Measurements from ENCODE around the gene RBP7. TPM values are rescaled to one million over a fixed set of nuclear protein-coding genes. Genes with fewer than 3 reads are reported as not detected.
"Not testable (repeated sequence)": the region's sequence is repeated elsewhere in the genome, so short reads cannot be mapped to it uniquely, and the experiment has no call there.

RBP7 gene
- total RNA-seq, 1 donor from 2014 or later, result 0.26 TPM

DNA sequence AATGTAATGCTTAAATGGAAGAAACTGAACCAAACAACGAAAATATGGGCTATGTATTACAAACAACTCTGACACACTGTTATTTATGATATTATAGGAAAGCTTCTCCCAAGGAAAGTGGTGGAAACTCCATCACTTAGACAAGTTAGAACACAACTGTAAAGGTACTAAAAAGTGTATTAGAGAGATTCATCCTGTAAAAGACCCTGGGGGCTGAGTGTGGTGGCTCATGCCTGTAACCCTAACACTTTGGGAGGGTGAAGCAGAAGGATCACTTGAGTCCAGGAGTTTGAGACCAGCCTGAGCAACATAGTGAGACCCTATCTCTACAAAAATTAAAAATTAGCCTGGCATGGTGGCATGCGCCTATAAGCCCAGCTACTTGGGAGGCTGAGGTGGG, 28.3 kb downstream of the RBP7 start:
- FAIRE-seq, result no peak
- Histone ChIP-seq H3K27me3 (ENCODE audit: control insufficient read depth, insufficient read depth, low read length) (no peaks in the 10 kb centered on the region), H3K36me3 (ENCODE audit: control insufficient read depth, insufficient read depth, low read length) (no peaks in the 10 kb centered on the region), H3K4me3 (ENCODE audit: low read depth, low read length) (no peak overlapping the region)
- TF ChIP-seq CTCF (IDR thresholded peaks at IDR 0.05; ENCODE audit: insufficient read depth, low read length, severe bottlenecking), result no peak
- DNase-seq (ENCODE audit: low read depth), result no peak

- no peak overlapping the region for H3K4me3 ChIP-seq (ENCODE audit: low read depth, low read length)
- TF ChIP-seq CTCF (IDR thresholded peaks at IDR 0.05; ENCODE audit: insufficient read depth, low read length, severe bottlenecking), result no peak
- H3K36me3 ChIP-seq (ENCODE audit: control insufficient read depth, insufficient read depth, low read length), result no peaks in the 10 kb centered on the region
- no peak for FAIRE-seq
- no peaks in the 10 kb centered on the region for H3K27me3 ChIP-seq (ENCODE audit: control insufficient read depth, insufficient read depth, low read length)
- no peak for DNase-seq (ENCODE audit: low read depth)
These were observed 30.0 kb downstream of the RBP7 start for GRCh38 chr1:10027027-10027426.

GRCh38 chr1:10028956-10029500, 32.0 kb downstream of the RBP7 start:
- not testable (repeated sequence) for H3K4me3 ChIP-seq (ENCODE audit: low read depth, low read length); FAIRE-seq; H3K36me3 ChIP-seq (ENCODE audit: control insufficient read depth, insufficient read depth, low read length); H3K27me3 ChIP-seq (ENCODE audit: control insufficient read depth, insufficient read depth, low read length); DNase-seq (ENCODE audit: low read depth)

DNA sequence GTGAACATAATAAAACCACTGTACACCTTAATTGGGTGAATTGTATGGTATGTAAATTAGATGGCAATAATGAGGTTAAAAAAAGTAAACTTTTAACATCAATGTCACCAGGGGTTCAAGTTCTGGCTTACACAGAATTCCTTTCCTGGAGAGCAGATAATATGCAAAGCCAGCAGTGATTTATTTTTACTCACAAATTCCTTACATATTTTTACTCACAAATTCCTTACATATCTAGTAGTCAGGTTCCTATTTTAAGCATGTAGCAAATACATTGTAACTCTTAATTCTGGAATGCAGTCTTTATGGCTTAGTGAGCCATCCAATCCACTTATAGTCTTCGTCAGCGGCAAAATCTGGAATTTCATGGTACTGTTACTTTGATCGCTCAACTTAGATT, 34.4 kb downstream of the RBP7 start:
- DNase-seq (ENCODE audit: low read depth), result peak; percentile 50
- Histone ChIP-seq H3K27me3 (ENCODE audit: control insufficient read depth, insufficient read depth, low read length) (no peaks in the 10 kb centered on the region), H3K4me3 (ENCODE audit: low read depth, low read length) (no peak overlapping the region), H3K36me3 (ENCODE audit: control insufficient read depth, insufficient read depth, low read length) (no peaks in the 10 kb centered on the region)
- no peak for FAIRE-seq
- no peak for TF ChIP-seq CTCF (IDR thresholded peaks at IDR 0.05; ENCODE audit: insufficient read depth, low read length, severe bottlenecking)

- FAIRE-seq (no peak), DNase-seq (ENCODE audit: low read depth) (peak; percentile 91)
- H3K4me3 ChIP-seq (ENCODE audit: low read depth, low read length), result peak within 1 kb of the TSS; percentile 99
- peaks cover 3% of the 10 kb centered on the region for H3K36me3 ChIP-seq (ENCODE audit: control insufficient read depth, insufficient read depth, low read length)
- no peaks in the 10 kb centered on the region for H3K27me3 ChIP-seq (ENCODE audit: control insufficient read depth, insufficient read depth, low read length)
- TF ChIP-seq CTCF (IDR thresholded peaks at IDR 0.05; ENCODE audit: insufficient read depth, low read length, severe bottlenecking), result peak; percentile 94
These were observed 35.7 kb downstream of the RBP7 start, which contains the start of gene UBE4B for GRCh38 chr1:10032590-10033358. Gene UBE4B, plus strand, starts transcription at chr1:10032958. Its CDS starts 713 bp downstream, at chr1:10033671.

- peaks cover 3% of the 10 kb centered on the region for H3K36me3 ChIP-seq (ENCODE audit: control insufficient read depth, insufficient read depth, low read length)
- no peaks in the 10 kb centered on the region for H3K27me3 ChIP-seq (ENCODE audit: control insufficient read depth, insufficient read depth, low read length)
- DNase-seq (ENCODE audit: low read depth), result peak; percentile 60
- no peak for TF ChIP-seq CTCF (IDR thresholded peaks at IDR 0.05; ENCODE audit: insufficient read depth, low read length, severe bottlenecking)
- FAIRE-seq, result no peak
- peak overlapping the region; percentile 99 for H3K4me3 ChIP-seq (ENCODE audit: low read depth, low read length)
These were observed 36.4 kb downstream of the RBP7 start for GRCh38 chr1:10033359-10033845.

Measured in bronchial epithelial cell (primary cell).